HEK293 (cell line): ENCODE measurements around the gene TRAP1.

Source experiments
- ELK4 ChIP-seq: IDR thresholded peaks from 2 replicates; pipeline ENCODE4 v1.6.1; 2011; ENCODE audit warnings: mild to moderate bottlenecking, low read depth, low read length, borderline replicate concordance
- MEIS1 ChIP-seq: sonication (generic); formaldehyde crosslinking; IDR thresholded peaks from 2 replicates; pipeline ENCODE4 v1.8.1; 2022; ENCODE audit warnings: missing genetic modification reagents, mild to moderate bottlenecking, borderline replicate concordance
- PATZ1 ChIP-seq: fragments of 450-650 bp; formaldehyde crosslinking; IDR thresholded peaks from 2 replicates; pipeline ENCODE4 v1.5.1; 2016; ENCODE audit warnings: missing biosample characterization, missing genetic modification characterization
- PBX3 ChIP-seq: sonication (generic); formaldehyde crosslinking; IDR thresholded peaks from 2 replicates; pipeline ENCODE4 v1.8.1; 2022; ENCODE audit warnings: mild to moderate bottlenecking, moderate library complexity, missing genetic modification reagents
- RBAK ChIP-seq: fragments of 450-650 bp; formaldehyde crosslinking; IDR thresholded peaks from 2 replicates; pipeline ENCODE4 v1.5.1; 2016; ENCODE audit warnings: missing biosample characterization, missing genetic modification characterization
- TRIM28 ChIP-seq: IDR thresholded peaks from 2 replicates; pipeline ENCODE4 v1.6.1; 2011; ENCODE audit warnings: low read length, control low read depth, borderline replicate concordance
- TSHZ1 ChIP-seq: fragments of 450-650 bp; formaldehyde crosslinking; IDR thresholded peaks from 2 replicates; pipeline ENCODE4 v1.5.1; 2016; ENCODE audit warnings: missing biosample characterization, missing genetic modification characterization, borderline replicate concordance
- YY1 ChIP-seq: fragments of 450-650 bp; formaldehyde crosslinking; IDR thresholded peaks from 2 replicates; pipeline ENCODE4 v1.5.1; 2018; ENCODE audit warnings: missing biosample characterization, missing genetic modification characterization
- ZBTB11 ChIP-seq: fragments of 450-650 bp; formaldehyde crosslinking; conservative IDR thresholded peaks from 2 replicates; pipeline ENCODE4 v1.5.1; 2016; ENCODE audit warnings: low read depth, missing biosample characterization, missing genetic modification characterization
- ZBTB20 ChIP-seq: fragments of 450-650 bp; formaldehyde crosslinking; IDR thresholded peaks from 2 replicates; pipeline ENCODE4 v1.5.1; 2016; ENCODE audit warnings: missing biosample characterization, missing genetic modification characterization
- ZBTB49 ChIP-seq: fragments of 450-650 bp; formaldehyde crosslinking; IDR thresholded peaks from 2 replicates; pipeline ENCODE4 v1.5.1; 2016; ENCODE audit warnings: missing biosample characterization, missing genetic modification characterization, low read depth
- ZFP69B ChIP-seq: fragments of 450-650 bp; formaldehyde crosslinking; IDR thresholded peaks from 2 replicates; pipeline ENCODE4 v1.5.1; 2016; ENCODE audit warnings: missing biosample characterization, missing genetic modification characterization
- ZNF214 ChIP-seq: fragments of 450-650 bp; formaldehyde crosslinking; IDR thresholded peaks from 2 replicates; pipeline ENCODE4 v1.5.1; 2017; ENCODE audit warnings: missing biosample characterization, mild to moderate bottlenecking, missing genetic modification characterization, borderline replicate concordance
- ZNF223 ChIP-seq: fragments of 450-650 bp; formaldehyde crosslinking; IDR thresholded peaks from 2 replicates; pipeline ENCODE4 v1.5.1; 2016; ENCODE audit warnings: missing biosample characterization, missing genetic modification characterization
- ZNF26 ChIP-seq: fragments of 450-650 bp; formaldehyde crosslinking; IDR thresholded peaks from 2 replicates; pipeline ENCODE4 v1.5.1; 2016; ENCODE audit warnings: missing biosample characterization, missing genetic modification characterization
- ZNF266 ChIP-seq: fragments of 450-650 bp; formaldehyde crosslinking; IDR thresholded peaks from 2 replicates; pipeline ENCODE4 v1.5.1; 2016; ENCODE audit warnings: missing biosample characterization, missing genetic modification characterization, low read depth
- ZNF394 ChIP-seq: fragments of 450-650 bp; formaldehyde crosslinking; IDR thresholded peaks from 2 replicates; pipeline ENCODE4 v1.5.1; 2016; ENCODE audit warnings: missing biosample characterization, missing genetic modification characterization, mild to moderate bottlenecking, moderate library complexity, borderline replicate concordance
- ZNF48 ChIP-seq: fragments of 450-650 bp; formaldehyde crosslinking; IDR thresholded peaks from 2 replicates; pipeline ENCODE4 v1.5.1; 2016; ENCODE audit warnings: missing biosample characterization, missing genetic modification characterization
- ZNF530 ChIP-seq: fragments of 450-650 bp; formaldehyde crosslinking; IDR thresholded peaks from 2 replicates; pipeline ENCODE4 v1.5.1; 2016; ENCODE audit warnings: low read depth, missing biosample characterization, missing genetic modification characterization
- ZNF561 ChIP-seq: fragments of 450-650 bp; IDR thresholded peaks from 2 replicates; pipeline ENCODE4 v1.5.1; 2018; ENCODE audit warnings: missing biosample characterization, missing genetic modification characterization, borderline replicate concordance
- ZNF596 ChIP-seq: fragments of 450-650 bp; IDR thresholded peaks from 2 replicates; pipeline ENCODE4 v1.5.0; 2018; ENCODE audit warnings: missing biosample characterization, mild to moderate bottlenecking, missing genetic modification characterization, moderate library complexity
- ZNF791 ChIP-seq: fragments of 450-650 bp; formaldehyde crosslinking; IDR thresholded peaks from 2 replicates; pipeline ENCODE4 v1.5.1; 2016; ENCODE audit warnings: missing biosample characterization, missing genetic modification characterization
- ZNF830 ChIP-seq: fragments of 450-650 bp; IDR thresholded peaks from 2 replicates; pipeline ENCODE4 v1.5.0; 2018; ENCODE audit warnings: missing biosample characterization, missing genetic modification characterization, low read depth, mild to moderate bottlenecking, moderate library complexity
- ZNF843 ChIP-seq: fragments of 450-650 bp; formaldehyde crosslinking; IDR thresholded peaks from 2 replicates; pipeline ENCODE4 v1.5.1; 2016; ENCODE audit warnings: missing biosample characterization, missing genetic modification characterization
- ZXDB ChIP-seq: fragments of 450-650 bp; formaldehyde crosslinking; IDR thresholded peaks from 2 replicates; pipeline ENCODE4 v1.5.1; 2016; ENCODE audit warnings: missing biosample characterization, missing genetic modification characterization

TRAP1 gene

GRCh38 chr16:3690470-3690928 is 26.8 kb downstream of the TRAP1 start (continued):
- TF ChIP-seq PATZ1 (tag by site-specific recombination) (no peak), ZXDB (tag by site-specific recombination) (peak; percentile 45; the same call in 1 of the 2 replicates), ZNF26 (tag by site-specific recombination) (no peak), ZNF214 (tag by site-specific recombination) (no peak), ZNF830 (tag by site-specific recombination) (no peak), ELK4 (no peak), ZNF266 (tag by site-specific recombination) (no peak), ZNF561 (tag by site-specific recombination) (peak; percentile 63; the same call in 1 of the 2 replicates), ZBTB11 (tag by site-specific recombination) (no peak), ZNF791 (tag by site-specific recombination) (no peak), ZBTB49 (tag by site-specific recombination) (no peak), ZNF843 (no peak), RBAK (tag by site-specific recombination) (no peak), MEIS1 (CRISPR knock-in tag) (no peak), PBX3 (no peak; the same call in 1 of the 2 replicates), ZNF223 (tag by site-specific recombination) (no peak), ZNF394 (tag by site-specific recombination) (no peak), ZBTB20 (tag by site-specific recombination) (no peak), ZNF48 (tag by site-specific recombination) (no peak), ZFP69B (no peak), TSHZ1 (tag by site-specific recombination) (no peak), ZNF596 (tag by site-specific recombination) (no peak), TRIM28 (no peak), YY1 (tag by site-specific recombination) (0 out of 2 replicates have a peak, but pooled peaks have one; percentile 30), ZNF530 (no peak)
